ENCODE measurements around the gene VPS51. TPM values are rescaled to one million over a fixed set of nuclear protein-coding genes. Genes with fewer than 3 reads are reported as not detected.

Gene VPS51
- total RNA-seq, 1 donor from 2014 or later, result 94.9 TPM

GRCh38 chr11:65131417-65131776 is 35.4 kb downstream of the VPS51 start:
- DNase-seq (no peak), ATAC-seq (no peak)
- H3K4me3 ChIP-seq, result no peak overlapping the region
- no peak overlapping the region for H3K27ac ChIP-seq
- H3K9me3 ChIP-seq, result no peaks in the 10 kb centered on the region
- H3K4me1 ChIP-seq, result peaks cover 29% of the 10 kb centered on the region
- no peak for TF ChIP-seq CTCF (IDR thresholded peaks at IDR 0.05)
- no peaks in the 10 kb centered on the region for H3K27me3 ChIP-seq (ENCODE audit: low read depth)
- H3K36me3 ChIP-seq, result peaks cover 67% of the 10 kb centered on the region
- intact Hi-C loops (cut with DNase I), result no loop called here

GRCh38 chr11:65131895-65132237 is 35.9 kb downstream of the VPS51 start:
- peak overlapping the region; percentile 99 for H3K27ac ChIP-seq
- H3K4me1 ChIP-seq, result peaks cover 29% of the 10 kb centered on the region
- DNase-seq (no peak), ATAC-seq (no peak)
- intact Hi-C loops (cut with DNase I), result no loop called here
- no peaks in the 10 kb centered on the region for H3K9me3 ChIP-seq
- TF ChIP-seq CTCF (IDR thresholded peaks at IDR 0.05), result no peak
- peaks cover 63% of the 10 kb centered on the region for H3K36me3 ChIP-seq
- no peaks in the 10 kb centered on the region for H3K27me3 ChIP-seq (ENCODE audit: low read depth)
- H3K4me3 ChIP-seq, result peak overlapping the region; percentile 98

GRCh38 chr11:65132238-65132987 is 36.4 kb downstream of the VPS51 start:
- Histone ChIP-seq H3K4me3 (peak overlapping the region; percentile 98), H3K4me1 (peaks cover 29% of the 10 kb centered on the region), H3K27me3 (ENCODE audit: low read depth) (no peaks in the 10 kb centered on the region), H3K36me3 (peaks cover 57% of the 10 kb centered on the region), H3K9me3 (no peaks in the 10 kb centered on the region), H3K27ac (peak overlapping the region; percentile 99)
- TF ChIP-seq CTCF (IDR thresholded peaks at IDR 0.05), result no peak
- intact Hi-C loops (cut with DNase I), result no loop called here
- DNase-seq, result no peak
- ATAC-seq, result no peak

- Histone ChIP-seq H3K27ac (peak overlapping the region; percentile 99), H3K4me3 (peak overlapping the region; percentile 98), H3K4me1 (peaks cover 29% of the 10 kb centered on the region), H3K27me3 (ENCODE audit: low read depth) (no peaks in the 10 kb centered on the region), H3K36me3 (peaks cover 50% of the 10 kb centered on the region), H3K9me3 (no peaks in the 10 kb centered on the region)
- intact Hi-C loops (cut with DNase I), result no loop called here
- peak in 1 of 2 donors; percentile 44 for ATAC-seq
- DNase-seq, result peak; percentile 85
- no peak for TF ChIP-seq CTCF (IDR thresholded peaks at IDR 0.05)
Observed at GRCh38 chr11:65132988-65133700, 37.1 kb downstream of the VPS51 start.

- ATAC-seq, result no peak
Observed at GRCh38 chr11:65133724-65134123, 37.7 kb downstream of the VPS51 start.

More at GRCh38 chr11:65133724-65134123, 37.7 kb downstream of the VPS51 start:
- TF ChIP-seq CTCF (IDR thresholded peaks at IDR 0.05), result no peak
- Histone ChIP-seq H3K36me3 (peaks cover 44% of the 10 kb centered on the region), H3K27ac (peak overlapping the region; percentile 99), H3K27me3 (ENCODE audit: low read depth) (no peaks in the 10 kb centered on the region), H3K4me1 (peaks cover 29% of the 10 kb centered on the region), H3K4me3 (peak overlapping the region; percentile 98), H3K9me3 (no peaks in the 10 kb centered on the region)
- intact Hi-C loops (cut with DNase I), result no loop called here
- no peak for DNase-seq

All from lower lobe of right lung (tissue), 2 donors.